Mesenteric fat pad (tissue), 1 donor: ENCODE data around the gene CACNG8. TPM values are rescaled to one million over a fixed set of nuclear protein-coding genes. Genes with fewer than 3 reads are reported as not detected.
"Not testable (repeated sequence)": the region's sequence is repeated elsewhere in the genome, so short reads cannot be mapped to it uniquely, and the experiment has no call there.

Experiments used
- DNase-seq: peaks from one replicate; pipeline ENCODE4 v3.0.0-alpha.2; 2020; ENCODE audit warnings: low spot score
- long read RNA-seq: library from polyadenylated mRNA; unstranded; transcript quantifications from one replicate; pipeline ENCODE4 v2.0.0, GENCODE V29; 2020
- total RNA-seq: library from RNA; stranded (reverse); fragmentation: NEBNext Ultra II Directional; extraction: Animal tissue kit (Norgen Biotek cat#: 25700); gene quantifications from one replicate; pipeline ENCODE4 v1.2.1, GENCODE V29; 2021
- donor health status: DM: yes; HTN: yes; CAD: no.

The CACNG8 gene
- total RNA-seq: not detected
- long read RNA-seq: 0 reads

DNA sequence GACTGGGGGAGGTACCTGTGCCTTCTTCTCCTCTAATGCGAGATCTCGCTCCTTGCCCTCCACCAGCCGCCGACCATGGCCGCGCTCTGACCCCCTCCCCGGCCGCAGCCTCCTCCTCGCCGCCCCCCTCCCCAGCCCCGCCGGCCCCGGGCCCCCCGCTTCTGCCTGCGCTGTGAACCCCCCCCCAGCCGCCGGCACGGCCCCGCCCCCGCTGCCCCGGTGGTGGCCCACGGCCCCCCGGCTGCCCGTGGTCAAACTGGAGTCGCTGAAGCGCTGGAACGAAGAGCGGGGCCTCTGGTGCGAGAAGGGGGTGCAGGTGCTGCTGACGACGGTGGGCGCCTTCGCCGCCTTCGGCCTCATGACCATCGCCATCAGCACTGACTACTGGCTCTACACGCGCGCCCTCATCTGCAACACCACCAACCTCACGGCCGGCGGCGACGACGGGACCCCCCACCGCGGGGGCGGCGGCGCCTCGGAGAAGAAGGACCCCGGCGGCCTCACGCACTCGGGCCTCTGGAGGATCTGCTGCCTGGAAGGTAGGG is at the start of gene CACNG8:
CACNG8 (plus strand) TSS at position 51 of the 545 bp plus-strand sequence.
- no peak for DNase-seq

DNA sequence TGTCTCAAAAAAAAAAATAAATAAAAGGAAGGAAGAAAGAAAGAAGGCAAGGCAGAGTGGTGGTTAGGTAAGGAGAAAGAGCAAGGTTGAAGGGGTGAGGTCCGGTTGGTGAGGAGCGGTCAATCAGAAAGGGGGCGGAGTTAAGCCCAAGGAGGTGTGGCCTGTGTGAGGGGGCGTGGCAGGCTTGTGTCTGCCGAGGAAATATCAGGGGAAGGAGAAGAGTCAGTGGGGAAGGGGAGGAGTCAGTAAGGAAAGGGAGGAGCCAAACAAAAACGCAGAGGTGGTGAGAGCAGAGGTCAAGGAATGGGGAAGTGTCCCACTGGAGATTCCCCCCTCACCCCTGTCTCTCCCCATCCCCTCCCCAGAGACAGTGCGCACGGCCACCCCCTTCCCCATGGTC is 47.7 kb upstream of the CACNG8 start:
- DNase-seq: no peak

DNA sequence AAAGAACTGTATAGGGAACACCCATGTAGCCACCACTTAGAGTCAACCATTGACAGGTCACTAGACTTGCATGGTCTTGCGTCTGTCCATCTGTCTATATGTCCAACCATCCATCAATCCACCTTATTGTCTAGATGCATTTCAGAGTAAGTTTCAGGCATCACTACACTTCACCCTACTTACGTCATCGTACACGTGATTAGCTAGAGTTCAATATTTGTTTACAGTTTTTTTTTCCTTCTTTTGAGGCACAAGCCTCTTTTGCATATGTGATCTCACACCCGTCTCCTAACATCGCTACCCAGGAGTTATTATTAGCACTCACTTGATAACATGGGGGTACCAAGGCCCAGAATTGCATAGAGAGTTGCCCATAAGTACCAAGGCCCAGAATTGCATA is 46.7 kb upstream of the CACNG8 start:
- DNase-seq: no peak

DNA sequence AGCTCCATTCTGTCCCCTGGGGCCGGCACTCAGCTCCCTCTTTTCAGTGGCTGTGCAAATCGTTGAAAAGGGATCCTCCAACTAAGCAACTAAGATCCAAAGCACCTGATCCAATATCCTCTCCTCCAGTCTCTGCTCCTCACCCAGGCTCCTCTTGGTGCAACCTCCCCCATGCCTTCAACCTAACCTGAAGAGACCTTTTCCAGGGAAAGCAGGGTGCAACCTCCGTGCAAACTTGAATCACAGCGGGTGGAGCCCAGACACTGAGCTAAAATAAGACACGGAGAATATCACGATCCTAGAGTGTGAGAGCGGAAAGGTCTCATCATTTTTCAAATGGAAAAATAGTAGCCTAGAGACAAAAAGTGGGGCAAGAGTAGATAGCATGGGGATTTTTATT is 45.4 kb upstream of the CACNG8 start:
- DNase-seq: no peak

DNA sequence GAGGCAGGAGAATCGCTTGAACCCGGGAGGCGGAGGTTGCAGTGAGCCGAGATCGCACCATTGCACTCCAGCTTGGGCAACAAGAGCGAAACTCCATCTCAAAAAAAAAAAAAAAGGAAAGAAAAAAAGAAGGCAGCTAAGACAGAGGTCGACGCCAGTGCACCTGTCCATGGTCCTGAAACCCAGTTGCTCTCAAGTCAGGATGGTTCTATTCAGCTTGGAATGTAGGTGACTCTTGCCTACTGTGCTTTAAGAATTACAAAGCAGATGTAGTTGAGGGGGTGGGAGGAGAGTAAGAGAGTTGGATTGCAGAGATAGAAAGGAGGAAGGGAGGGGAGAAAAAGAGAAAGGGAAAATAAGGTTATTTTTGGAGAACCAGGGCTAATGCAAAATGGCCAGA is 35.0 kb upstream of the CACNG8 start:
- DNase-seq: no peak

DNA sequence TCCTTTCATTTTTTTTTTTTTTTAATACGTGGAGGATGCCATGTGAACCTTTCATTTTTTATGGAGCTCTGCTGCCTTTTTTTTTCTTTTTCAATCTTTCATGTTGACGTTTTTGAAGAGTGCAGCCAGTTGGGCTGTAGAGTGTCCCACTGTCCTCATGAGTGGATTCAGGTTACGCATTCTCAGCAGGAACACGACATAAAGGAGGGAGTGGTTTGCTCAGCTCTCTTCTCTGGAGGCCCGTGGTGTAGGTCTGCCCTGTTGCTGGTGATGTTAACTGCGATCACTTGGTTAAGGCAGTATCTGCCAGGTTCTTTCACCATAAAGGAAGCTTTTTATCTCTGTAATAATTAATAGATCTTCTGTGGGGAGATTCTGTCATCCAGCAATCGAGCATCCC is 26.7 kb upstream of the CACNG8 start:
- DNase-seq: no peak

DNA sequence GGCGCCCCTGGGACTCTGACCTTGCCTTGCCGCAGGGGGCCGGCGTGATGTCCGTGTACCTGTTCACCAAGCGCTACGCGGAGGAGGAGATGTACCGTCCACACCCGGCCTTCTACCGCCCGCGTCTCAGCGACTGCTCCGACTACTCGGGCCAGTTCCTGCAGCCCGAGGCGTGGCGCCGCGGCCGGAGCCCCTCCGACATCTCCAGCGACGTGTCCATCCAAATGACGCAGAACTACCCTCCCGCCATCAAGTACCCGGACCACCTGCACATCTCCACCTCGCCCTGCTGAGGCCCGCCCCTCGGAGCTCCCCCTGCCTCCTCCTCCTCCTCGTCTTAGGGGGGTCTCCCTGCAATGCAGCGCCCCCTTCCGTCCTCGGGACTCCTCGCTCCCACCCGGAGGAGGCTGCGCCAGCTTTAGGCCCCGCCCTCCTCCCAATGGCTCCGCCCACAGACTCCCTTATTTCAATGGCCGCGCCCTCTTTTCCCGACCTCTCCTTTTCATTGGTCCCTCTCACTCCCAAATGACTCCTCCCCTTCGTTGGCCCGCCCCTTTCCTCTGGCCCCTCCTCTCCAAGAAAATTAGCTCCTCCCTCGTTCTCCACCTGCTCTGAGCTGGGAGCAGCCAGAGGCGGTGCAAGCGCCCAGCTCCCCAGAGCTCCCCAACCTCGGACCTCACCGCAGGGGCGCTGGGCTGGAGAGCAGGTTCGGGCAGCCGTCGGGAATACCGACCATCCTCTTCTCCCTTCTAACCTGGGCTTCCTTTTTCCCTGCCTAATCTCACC is 20.5 kb upstream of the CACNG8 start:
- no peak for DNase-seq

DNA sequence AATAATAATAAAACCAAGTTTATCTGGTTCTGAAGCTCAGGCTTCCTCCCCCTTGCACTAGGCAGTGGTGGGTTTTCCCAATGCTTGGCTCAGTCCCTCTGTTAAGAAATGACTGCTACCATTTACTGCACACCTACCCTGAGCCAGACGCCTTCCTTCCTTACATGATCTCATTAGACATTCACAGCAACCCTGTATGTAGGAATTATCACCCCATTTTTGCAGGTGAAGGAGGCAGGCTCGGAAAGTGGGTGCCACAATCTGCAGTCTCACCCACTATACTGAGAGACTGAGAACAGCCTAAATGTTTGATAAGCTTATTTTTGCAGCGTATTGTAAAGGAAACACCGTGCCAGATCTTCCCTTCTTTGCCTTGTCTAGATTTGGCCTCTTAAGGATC is 18.3 kb upstream of the CACNG8 start:
- DNase-seq: no peak

DNA sequence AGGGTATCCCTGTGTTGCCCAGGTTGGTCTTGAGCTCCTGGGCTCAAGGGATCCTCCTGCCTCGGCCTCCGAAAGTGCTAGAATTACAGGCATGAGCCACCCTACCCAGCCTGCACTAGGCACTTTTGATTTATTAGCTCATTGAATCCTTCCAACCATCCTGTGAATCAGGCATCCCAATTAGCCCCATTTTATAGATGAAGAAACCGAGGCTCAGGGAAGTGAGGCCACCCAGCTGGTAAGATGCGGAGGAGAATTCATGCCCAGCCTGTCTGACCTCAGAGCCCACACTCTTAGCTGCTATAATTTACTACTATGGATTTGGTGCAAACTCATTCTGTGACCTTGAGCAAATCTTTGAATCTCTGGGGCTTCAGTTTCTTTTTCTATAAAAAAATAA is 17.8 kb upstream of the CACNG8 start:
- no peak for DNase-seq

DNA sequence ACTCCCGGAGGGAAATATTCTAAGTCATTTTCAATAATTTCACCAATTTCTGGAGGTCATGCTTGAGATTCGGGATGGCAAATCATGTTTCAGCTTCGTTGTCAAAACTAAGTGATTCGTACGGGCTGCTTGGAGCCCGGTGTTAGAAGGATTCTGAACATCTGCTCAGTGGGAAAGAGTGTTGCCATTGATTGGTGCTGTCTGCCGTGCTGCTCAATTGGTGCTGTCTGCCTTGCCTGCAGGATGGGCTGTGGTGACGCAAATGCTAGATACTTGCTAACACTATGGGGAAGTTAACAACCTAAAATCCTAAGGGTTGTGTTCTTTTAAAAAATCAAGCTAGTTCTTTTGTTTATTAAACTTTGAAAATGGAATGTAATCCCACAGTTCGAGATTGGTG is 17.3 kb upstream of the CACNG8 start:
- no peak for DNase-seq

DNA sequence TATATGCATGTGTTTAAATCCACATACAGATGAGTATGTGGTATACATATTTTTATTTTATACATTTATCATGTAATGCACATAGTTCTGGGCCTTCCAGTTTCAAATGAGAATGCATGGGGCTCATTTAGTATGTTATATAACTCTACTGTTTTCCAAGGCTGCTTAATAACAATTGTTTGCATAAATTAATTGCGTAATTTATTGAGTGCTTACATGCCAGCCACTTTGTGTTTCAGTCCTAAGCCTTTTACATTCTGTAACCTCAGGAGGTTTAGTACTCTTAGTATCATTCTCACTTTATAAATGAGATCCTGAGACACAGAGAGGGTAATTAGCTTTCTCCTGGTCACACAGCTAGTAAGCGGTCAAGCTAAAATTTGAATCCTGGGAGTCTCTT is 16.7 kb upstream of the CACNG8 start:
- no peak for DNase-seq

DNA sequence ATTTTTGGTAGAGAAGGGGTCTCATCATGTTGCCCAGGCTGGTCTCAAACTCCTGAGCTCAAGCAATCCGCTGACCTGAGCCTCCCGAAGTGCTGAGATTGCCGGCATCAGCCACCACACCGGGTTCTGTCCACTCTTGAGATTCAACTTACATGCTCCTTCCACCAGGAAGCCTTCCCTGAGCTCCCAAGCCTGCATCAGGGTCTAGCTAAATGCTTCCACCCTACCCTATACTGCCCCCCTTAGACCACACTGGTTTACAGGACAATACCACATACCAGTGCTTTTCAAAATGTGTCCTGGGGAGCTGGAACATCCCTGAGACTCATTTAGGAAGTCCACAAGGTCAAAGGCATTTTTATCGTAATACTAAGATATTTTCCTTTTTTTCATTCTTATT is 15.1 kb upstream of the CACNG8 start:
- DNase-seq: no peak

DNA sequence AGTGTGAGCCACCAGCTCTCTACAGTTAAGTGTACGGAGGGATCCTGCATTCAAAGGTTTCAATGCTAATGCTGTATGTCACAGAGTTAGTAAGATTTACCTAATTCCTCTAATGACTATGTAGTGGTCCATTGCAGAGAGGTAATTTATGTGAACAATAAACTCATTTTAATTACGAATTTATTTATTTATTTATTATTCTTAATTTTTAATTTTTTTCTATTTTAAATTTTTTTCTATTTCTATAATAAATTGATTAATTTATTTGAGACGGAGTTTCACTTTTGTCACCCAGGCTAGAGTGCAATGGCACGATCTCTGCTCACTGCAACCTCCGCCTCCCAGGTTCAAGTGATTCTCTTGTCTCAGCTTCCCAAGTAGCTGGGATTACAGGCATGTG is 14.1 kb upstream of the CACNG8 start:
- DNase-seq: not testable (repeated sequence)

DNA sequence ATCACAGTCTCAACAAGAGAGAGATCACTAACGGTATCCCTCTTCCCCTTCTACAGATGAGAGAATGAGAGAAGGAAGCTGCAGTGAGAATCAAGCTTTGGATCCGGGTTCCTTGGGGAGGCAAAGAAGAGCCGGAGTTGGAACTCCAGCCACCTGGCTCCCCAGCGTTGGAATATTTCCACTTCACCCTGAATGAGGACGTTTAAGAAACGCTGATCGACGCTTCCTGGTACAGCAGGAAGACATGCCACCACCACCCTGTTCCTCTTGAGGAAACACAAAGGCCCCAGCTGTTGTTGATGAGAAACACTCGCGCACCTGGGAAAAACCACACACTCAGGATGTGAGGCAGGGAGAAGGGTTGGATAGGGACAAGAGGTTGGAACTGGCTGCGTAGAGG is 11.3 kb upstream of the CACNG8 start:
- no peak for DNase-seq

DNA sequence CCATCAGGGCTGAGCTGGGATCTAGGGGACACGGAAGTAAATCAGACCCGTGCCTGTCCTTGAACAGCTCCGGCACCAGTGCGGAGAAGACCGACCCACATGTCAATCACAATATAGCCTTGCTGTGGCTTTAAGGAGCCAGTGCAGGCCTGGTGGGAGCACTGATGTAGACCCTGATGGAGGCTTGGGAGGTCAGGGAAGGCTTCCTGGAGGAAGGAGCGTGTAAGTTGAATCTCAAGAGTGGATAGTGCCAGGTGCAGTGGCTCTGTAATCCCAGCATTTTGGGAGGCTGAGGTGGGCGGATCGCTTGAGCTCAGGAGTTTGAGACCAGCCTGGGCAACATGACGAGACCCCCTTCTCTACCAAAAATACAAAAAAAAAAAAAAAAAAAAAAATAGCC is 10.8 kb upstream of the CACNG8 start:
- DNase-seq: no peak

DNA sequence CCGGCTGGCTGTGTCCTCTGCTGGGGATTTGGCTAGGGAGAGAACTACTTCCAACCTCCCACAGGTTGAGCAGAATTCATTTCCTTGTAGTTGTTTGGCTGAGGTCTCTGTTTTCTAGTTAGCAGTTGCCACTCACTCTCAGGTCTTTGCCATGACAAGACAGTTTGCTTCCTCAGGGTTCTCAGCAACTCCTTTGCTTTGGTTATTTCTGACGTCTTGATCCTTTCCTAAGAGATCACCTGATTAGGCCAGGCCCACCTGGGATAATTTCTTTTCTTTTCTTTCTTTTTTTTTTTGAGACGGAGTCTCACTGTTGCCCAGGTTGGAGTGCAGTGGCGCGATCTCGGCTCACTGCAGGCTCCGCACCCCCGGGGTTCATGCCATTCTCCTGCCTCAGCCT is 9.4 kb upstream of the CACNG8 start:
- DNase-seq: no peak

DNA sequence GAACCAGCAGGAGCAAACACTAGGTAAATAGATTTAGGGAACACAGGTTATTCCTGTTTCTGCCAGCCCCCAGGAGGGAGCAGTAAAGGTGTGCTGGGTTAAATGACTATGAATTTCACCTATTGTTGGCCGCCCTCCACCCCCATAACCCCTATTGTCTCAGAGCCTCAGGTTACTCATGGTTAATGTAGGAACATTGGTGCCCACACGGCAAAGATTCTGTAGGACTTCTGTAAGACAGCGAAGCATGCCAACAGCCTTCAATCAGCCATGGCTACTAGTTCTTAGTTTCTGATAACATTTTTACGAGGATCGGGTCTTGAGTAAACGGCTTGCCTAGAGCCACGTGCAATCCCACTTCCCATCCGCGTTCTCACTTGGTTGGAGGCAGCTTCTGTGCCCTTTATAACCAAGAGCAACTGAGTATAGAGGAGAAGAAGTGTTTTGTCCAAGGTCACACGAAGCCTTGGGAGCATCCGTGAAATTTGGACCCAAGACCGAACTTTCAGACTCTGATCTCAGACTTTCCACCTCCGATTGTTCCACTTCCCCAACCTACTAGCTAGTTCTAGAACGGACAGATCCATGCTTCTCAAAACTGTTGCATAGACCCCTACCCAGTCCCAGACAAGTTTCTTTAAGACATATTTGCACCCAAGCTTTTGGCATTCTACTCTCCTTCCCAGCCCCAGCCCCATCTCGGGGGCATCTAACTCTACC is 5.1 kb upstream of the CACNG8 start:
- no peak for DNase-seq

DNA sequence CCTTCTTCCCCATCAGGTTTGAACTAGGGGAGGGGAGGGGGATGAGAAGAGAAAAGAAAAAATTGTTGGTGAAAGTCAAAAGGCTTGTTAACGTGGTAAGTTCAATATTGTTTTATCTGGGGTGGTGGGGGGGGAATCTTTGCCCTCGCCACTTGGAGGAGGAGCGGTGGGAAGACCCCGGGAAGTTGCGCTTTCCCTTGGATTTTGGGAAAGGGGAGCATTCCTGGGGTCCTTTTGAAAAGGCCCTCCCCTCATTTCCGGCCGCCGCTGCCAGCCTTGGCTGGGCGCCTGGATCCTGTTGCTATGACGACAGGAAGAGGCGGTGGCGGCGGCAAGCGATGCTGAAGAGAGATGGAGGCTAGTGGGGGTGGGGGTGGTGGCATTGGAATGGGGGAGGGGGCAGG is 4.6 kb upstream of the CACNG8 start:
- no peak for DNase-seq

DNA sequence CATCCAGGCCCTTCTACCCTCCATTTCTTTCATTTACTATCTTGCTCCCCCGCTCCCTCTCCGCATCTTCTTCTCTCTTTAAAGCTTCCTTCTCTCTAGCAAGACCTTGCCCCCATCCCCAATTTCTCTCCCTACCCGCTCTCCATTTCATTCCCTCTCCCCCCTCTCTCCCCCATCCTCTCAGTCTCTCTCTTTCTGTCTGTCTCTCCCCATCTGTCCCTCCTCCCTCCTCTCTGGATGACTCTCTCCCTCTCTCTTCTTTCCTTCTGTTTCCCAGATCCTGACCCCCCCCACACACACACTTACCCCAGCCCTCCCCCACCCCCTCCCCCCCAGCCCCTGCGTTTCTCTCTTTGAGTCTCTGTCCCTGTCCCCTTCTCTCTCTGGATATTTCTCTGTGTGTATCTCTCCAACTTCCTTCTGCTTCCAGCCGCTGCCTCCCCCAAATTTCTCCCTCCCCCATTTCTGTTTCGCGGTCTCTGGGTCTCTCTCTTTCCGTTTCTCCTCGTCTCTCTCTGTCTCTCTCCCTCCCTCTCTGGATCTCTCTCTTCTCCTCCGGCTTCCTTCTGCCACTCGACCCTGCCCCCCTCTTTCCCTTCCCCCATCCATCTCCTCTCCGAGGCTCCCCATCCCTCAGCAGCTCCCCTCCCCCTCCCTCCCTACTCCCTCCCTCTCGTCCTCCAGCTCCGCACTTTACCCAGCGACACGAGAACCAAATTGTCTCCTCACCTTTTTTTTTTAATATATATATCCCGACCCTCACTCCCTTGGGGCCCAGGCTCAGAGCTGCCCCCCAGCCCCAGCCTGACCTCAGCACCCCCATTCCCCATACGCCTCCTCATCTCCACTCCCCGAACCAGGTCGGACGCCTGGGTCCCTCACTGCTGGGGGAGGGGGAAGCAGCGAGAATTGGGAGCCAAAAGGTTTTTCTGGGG is 3.6 kb upstream of the CACNG8 start:
- DNase-seq: no peak

DNA sequence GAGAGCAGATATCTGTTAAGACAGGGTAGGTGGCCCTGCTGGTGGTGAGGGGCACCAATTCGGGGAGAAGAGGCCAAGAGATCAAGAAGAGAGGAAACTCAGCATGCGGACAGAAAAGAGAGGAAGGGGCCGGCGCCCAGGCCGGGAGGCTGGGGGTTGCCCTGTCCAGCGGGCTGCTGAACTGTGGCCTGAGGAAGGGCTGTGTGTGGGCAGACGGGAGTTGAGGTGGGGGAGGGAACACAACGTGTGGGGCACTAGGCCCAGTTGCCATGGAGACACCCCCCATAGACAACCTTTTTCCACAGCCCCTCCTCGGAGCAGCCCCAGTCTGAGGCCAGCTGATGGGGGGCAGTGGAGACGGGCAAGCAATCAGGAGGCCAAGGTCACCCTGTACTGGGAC is 2.5 kb upstream of the CACNG8 start:
- no peak for DNase-seq

DNA sequence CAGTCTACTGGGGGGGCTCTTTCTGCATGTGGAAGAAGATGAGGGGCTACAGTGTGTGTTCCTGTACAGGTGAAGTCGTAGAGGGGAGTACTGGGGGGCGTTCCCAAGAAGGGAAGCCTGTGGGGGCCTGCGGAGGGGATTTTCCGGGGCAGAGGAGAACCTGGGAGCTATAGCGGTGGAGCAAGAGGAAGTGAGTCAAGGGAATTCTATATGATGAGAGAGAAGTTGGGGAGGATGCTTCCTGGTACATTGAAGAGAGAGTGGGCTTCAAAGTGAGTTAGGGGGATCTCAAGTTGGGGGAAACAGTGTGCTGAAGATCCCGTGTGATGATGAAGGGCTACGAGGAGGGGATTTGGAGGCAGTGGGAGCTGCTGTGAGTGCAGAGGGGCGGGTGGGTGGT is 1.9 kb upstream of the CACNG8 start:
- no peak for DNase-seq
